ENCODE measurements around the gene GET3.

- TF ChIP-seq, protein P1, sequence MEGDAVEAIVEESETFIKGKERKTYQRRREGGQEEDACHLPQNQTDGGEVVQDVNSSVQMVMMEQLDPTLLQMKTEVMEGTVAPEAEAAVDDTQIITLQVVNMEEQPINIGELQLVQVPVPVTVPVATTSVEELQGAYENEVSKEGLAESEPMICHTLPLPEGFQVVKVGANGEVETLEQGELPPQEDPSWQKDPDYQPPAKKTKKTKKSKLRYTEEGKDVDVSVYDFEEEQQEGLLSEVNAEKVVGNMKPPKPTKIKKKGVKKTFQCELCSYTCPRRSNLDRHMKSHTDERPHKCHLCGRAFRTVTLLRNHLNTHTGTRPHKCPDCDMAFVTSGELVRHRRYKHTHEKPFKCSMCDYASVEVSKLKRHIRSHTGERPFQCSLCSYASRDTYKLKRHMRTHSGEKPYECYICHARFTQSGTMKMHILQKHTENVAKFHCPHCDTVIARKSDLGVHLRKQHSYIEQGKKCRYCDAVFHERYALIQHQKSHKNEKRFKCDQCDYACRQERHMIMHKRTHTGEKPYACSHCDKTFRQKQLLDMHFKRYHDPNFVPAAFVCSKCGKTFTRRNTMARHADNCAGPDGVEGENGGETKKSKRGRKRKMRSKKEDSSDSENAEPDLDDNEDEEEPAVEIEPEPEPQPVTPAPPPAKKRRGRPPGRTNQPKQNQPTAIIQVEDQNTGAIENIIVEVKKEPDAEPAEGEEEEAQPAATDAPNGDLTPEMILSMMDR (conservative IDR thresholded peaks at IDR 0.05 in 1 of 2, IDR thresholded peaks at IDR 0.05 in 1 of 2; ENCODE audit: extremely low read depth in 1 of 2, insufficient read depth in 1 of 2, low read depth in 1 of 2, low read length in 2 of 2) = no peak
- no peak for TF ChIP-seq EZH2 (IDR thresholded peaks at IDR 0.05; ENCODE audit: borderline replicate concordance, low read length)
Measured at GRCh38 chr19:12790628-12791344, 53.5 kb downstream of the GET3 start.
